Keratinocyte (primary cell): ENCODE measurements around the gene JSRP1. TPM values are rescaled to one million over a fixed set of nuclear protein-coding genes. Genes with fewer than 3 reads are reported as not detected.

Source experiments
- DNase-seq: peaks from one replicate; pipeline ENCODE4 v3.0.0-alpha.2; 2011; ENCODE audit warnings: low read depth, missing footprints, low spot score
- FAIRE-seq: peaks from 2 replicates; lab custom pipeline; 2011; peaks lifted over from hg19 to GRCh38; lab: Jason Lieb, UNC
- H2AFZ ChIP-seq: 2 replicates; pipeline ENCODE4 v1.6.0; 2012; ENCODE audit warnings: low read length, control low read depth, inconsistent platforms; ENCODE audit not compliant: control insufficient read depth
- H3K27ac ChIP-seq: 2 replicates; pipeline ENCODE4 v1.5.1; 2011; ENCODE audit warnings: low read length; ENCODE audit not compliant: control insufficient read depth, insufficient read depth
- H3K27me3 ChIP-seq: 3 replicates; pipeline ENCODE4 v1.6.0; 2011; ENCODE audit warnings: low read length; ENCODE audit not compliant: control insufficient read depth, insufficient read depth; ENCODE audit errors: extremely low read depth
- H3K36me3 ChIP-seq, 2 experiments: 2 replicates in 1 of 2; 3 replicates in 1 of 2; pipeline ENCODE4 v1.5.1; 2011; ENCODE audit warnings: low read length in 2 of 2, mild to moderate bottlenecking in 1 of 2; ENCODE audit not compliant: control insufficient read depth in 2 of 2, insufficient read depth in 2 of 2; ENCODE audit errors: extremely low read depth in 1 of 2
- H3K4me1 ChIP-seq: 3 replicates; pipeline ENCODE4 v1.5.1; 2011; ENCODE audit warnings: low read length; ENCODE audit not compliant: control insufficient read depth, insufficient read depth; ENCODE audit errors: extremely low read depth
- H3K4me2 ChIP-seq: 3 replicates; pipeline ENCODE4 v1.6.0; 2011; ENCODE audit warnings: low read depth, low read length; ENCODE audit not compliant: control insufficient read depth, insufficient read depth; ENCODE audit errors: extremely low read depth
- H3K4me3 ChIP-seq, 3 experiments: fragments of 200-600 bp in 1 of 3; sonication (generic) in 1 of 3; 2 replicates in 2 of 3; 3 replicates in 1 of 3; pipeline ENCODE4 v1.5.1; 2011 to 2016; ENCODE audit warnings: low read length in 3 of 3, mild to moderate bottlenecking in 3 of 3, control low read depth in 2 of 3, inconsistent platforms in 1 of 3, low read depth in 1 of 3, mixed read lengths in 1 of 3, mixed run types in 1 of 3, moderate library complexity in 1 of 3; ENCODE audit not compliant: control insufficient read depth in 2 of 3, insufficient read depth in 2 of 3; ENCODE audit errors: extremely low read depth in 1 of 3
- H3K79me2 ChIP-seq: 2 replicates; pipeline ENCODE4 v1.6.0; 2012; ENCODE audit warnings: low read length; ENCODE audit not compliant: control insufficient read depth, insufficient read depth
- H3K9ac ChIP-seq: 3 replicates; pipeline ENCODE4 v1.6.0; 2011; ENCODE audit warnings: low read length; ENCODE audit not compliant: control insufficient read depth, insufficient read depth; ENCODE audit errors: extremely low read depth
- H3K9me1 ChIP-seq: 3 replicates; pipeline ENCODE4 v1.6.0; 2011; ENCODE audit warnings: low read length; ENCODE audit not compliant: control insufficient read depth, insufficient read depth; ENCODE audit errors: extremely low read depth
- H3K9me3 ChIP-seq: 2 replicates; pipeline ENCODE4 v1.5.1; 2012; ENCODE audit warnings: low read depth, low read length; ENCODE audit not compliant: control insufficient read depth
- H4K20me1 ChIP-seq: 3 replicates; pipeline ENCODE4 v1.6.0; 2011; ENCODE audit warnings: low read length; ENCODE audit not compliant: control insufficient read depth, insufficient read depth; ENCODE audit errors: extremely low read depth
- EZH2 ChIP-seq: IDR thresholded peaks from one replicate; pipeline ENCODE4 v1.6.1; 2012; ENCODE audit warnings: inconsistent platforms, mild to moderate bottlenecking, low read length, moderate library complexity
- dilution Hi-C: fragments of 300-500 bp; cut with MboI; formaldehyde crosslinking; loops from one replicate; pipeline ENCODE4 v1.7.0; 2020; ENCODE audit warnings: low sequenced_read_pairs; ENCODE audit not compliant: extremely low pct_ligation_motif_present
- polyA plus RNA-seq, 5 experiments: library from polyadenylated mRNA; depleted of rRNA in 3 of 5; stranded (reverse) in 3 of 5; stranded (forward) in 1 of 5; unstranded in 1 of 5; fragments of >200 nt; gene quantifications; 1 replicate in 1 of 5; 2 replicates in 3 of 5; 3 replicates in 1 of 5; pipeline versions ENCODE4 v1.2.1 to v1.2.3, GENCODE V29; 2011 to 2012; ENCODE audit warnings: missing spikeins in 2 of 5, low read depth in 1 of 5, low replicate concordance in 1 of 5
- TF ChIP-seq, protein P1 (sequence below), 3 experiments: IDR thresholded peaks in 1 of 3; conservative IDR thresholded peaks in 1 of 3; optimal IDR thresholded peaks in 1 of 3; 2 replicates in 2 of 3; 3 replicates in 1 of 3; pipeline versions ENCODE3 to v1.5.1; 2011; ENCODE audit warnings: low read length in 3 of 3, mild to moderate bottlenecking in 3 of 3, moderate library complexity in 2 of 3, control low read depth in 1 of 3, inconsistent platforms in 1 of 3; ENCODE audit not compliant: insufficient read depth in 2 of 3; ENCODE audit errors: extremely low read depth in 1 of 3

Gene JSRP1
- polyA plus RNA-seq, 1 donor (not counting 4 experiments of a cell fraction or from before 2014, with no cell fraction given) = not detected

DNA sequence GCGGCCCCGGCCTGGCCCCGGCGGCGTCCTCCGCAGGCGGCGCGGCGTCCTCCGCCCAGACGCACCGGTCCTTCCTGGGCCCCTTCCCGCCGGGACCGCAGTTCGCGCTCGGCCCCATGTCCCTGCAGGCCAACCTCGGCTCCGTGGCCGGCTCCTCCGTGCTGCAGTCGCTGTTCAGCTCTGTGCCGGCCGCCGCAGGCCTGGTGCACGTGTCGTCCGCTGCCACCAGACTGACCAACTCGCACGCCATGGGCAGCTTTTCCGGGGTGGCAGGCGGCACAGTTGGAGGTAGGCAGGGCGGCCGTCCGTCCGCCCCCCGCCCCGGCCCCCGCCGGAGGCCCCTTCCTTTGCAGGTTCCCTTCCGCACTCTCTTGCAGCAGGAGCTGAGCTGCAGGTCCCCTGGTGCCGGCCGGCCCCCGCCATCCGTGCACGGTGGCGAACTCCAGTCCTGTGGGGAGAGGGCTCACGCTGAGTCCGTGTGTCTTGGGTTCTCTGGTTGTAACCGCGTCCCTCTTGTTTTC lies 29.3 kb downstream of the JSRP1 start:
- H3K4me3 ChIP-seq = no peak overlapping the region
- DNase-seq (no peak), FAIRE-seq (no peak)

DNA sequence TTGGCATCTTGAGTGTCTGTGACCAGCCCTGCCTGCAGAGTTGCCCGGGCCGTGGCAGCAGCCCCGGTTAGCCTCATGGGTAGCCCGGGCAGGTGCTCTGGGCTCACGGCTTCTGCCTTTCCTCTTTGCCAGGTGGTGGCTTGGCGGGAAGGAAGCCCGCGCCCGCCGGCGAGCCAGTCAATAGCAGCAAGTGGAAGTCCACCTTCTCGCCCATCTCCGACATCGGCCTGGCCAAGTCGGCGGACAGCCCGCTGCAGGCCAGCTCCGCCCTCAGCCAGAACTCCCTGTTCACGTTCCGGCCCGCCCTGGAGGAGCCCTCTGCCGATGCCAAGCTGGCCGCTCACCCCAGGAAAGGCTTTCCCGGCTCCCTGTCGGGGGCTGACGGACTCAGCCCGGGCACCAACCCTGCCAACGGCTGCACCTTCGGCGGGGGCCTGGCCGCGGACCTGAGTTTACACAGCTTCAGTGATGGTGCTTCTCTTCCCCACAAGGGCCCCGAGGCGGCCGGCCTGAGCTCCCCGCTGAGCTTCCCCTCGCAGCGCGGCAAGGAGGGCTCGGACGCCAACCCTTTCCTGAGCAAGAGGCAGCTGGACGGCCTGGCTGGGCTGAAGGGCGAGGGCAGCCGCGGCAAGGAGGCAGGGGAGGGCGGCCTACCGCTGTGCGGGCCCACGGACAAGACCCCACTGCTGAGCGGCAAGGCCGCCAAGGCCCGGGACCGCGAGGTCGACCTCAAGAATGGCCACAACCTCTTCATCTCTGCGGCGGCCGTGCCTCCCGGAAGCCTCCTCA lies 30.0 kb downstream of the JSRP1 start:
- H3K4me2 ChIP-seq = no peak overlapping the region
- DNase-seq = no peak
- no peak overlapping the region for H3K4me3 ChIP-seq
- dilution Hi-C loops = no loop called here
- TF ChIP-seq EZH2 = no peak
- TF ChIP-seq, protein P1, sequence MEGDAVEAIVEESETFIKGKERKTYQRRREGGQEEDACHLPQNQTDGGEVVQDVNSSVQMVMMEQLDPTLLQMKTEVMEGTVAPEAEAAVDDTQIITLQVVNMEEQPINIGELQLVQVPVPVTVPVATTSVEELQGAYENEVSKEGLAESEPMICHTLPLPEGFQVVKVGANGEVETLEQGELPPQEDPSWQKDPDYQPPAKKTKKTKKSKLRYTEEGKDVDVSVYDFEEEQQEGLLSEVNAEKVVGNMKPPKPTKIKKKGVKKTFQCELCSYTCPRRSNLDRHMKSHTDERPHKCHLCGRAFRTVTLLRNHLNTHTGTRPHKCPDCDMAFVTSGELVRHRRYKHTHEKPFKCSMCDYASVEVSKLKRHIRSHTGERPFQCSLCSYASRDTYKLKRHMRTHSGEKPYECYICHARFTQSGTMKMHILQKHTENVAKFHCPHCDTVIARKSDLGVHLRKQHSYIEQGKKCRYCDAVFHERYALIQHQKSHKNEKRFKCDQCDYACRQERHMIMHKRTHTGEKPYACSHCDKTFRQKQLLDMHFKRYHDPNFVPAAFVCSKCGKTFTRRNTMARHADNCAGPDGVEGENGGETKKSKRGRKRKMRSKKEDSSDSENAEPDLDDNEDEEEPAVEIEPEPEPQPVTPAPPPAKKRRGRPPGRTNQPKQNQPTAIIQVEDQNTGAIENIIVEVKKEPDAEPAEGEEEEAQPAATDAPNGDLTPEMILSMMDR (optimal IDR thresholded peaks at IDR 0.05 in 1 of 3, IDR thresholded peaks at IDR 0.05 in 1 of 3, conservative IDR thresholded peaks at IDR 0.05 in 1 of 3; ENCODE audit: extremely low read depth in 1 of 3, insufficient read depth in 2 of 3, low read length in 3 of 3) = no peak
- H3K36me3 ChIP-seq = peaks cover 22 to 32% of the 10 kb centered on the region in 2 experiments
- no peak for FAIRE-seq
- no peaks in the 10 kb centered on the region for H3K27me3 ChIP-seq
- H4K20me1 ChIP-seq = peaks cover 7% of the 10 kb centered on the region
- H3K9me3 ChIP-seq = no peaks in the 10 kb centered on the region
- H3K9ac ChIP-seq = no peak overlapping the region
- no peak overlapping the region for H2AFZ ChIP-seq
- H3K79me2 ChIP-seq = no peaks in the 10 kb centered on the region
- no peaks in the 10 kb centered on the region for H3K4me1 ChIP-seq
- H3K27ac ChIP-seq = no peak overlapping the region
- H3K9me1 ChIP-seq = no peaks in the 10 kb centered on the region

More for the DNA sequence above, 29.3 kb downstream of the JSRP1 start:
- H2AFZ ChIP-seq = no peak overlapping the region
- H3K36me3 ChIP-seq = peaks cover 22 to 29% of the 10 kb centered on the region in 2 experiments
- TF ChIP-seq EZH2 = no peak
- TF ChIP-seq, protein P1 (optimal IDR thresholded peaks at IDR 0.05 in 1 of 3, IDR thresholded peaks at IDR 0.05 in 1 of 3, conservative IDR thresholded peaks at IDR 0.05 in 1 of 3; ENCODE audit: extremely low read depth in 1 of 3, insufficient read depth in 2 of 3, low read length in 3 of 3) = no peak
- H3K27me3 ChIP-seq = no peaks in the 10 kb centered on the region
- no peak overlapping the region for H3K4me2 ChIP-seq
- peaks cover 7% of the 10 kb centered on the region for H4K20me1 ChIP-seq
- no peaks in the 10 kb centered on the region for H3K9me1 ChIP-seq
- no peaks in the 10 kb centered on the region for H3K9me3 ChIP-seq
- H3K27ac ChIP-seq = no peak overlapping the region
- H3K4me1 ChIP-seq = no peaks in the 10 kb centered on the region
- no peak overlapping the region for H3K9ac ChIP-seq
- dilution Hi-C loops = no loop called here
- H3K79me2 ChIP-seq = no peaks in the 10 kb centered on the region
